Measurements from ENCODE around the gene PPP1R7. TPM values are rescaled to one million over a fixed set of nuclear protein-coding genes. Genes with fewer than 3 reads are reported as not detected.
A peak's percentile ranks its signal among the peaks of the same experiment; 100 is the strongest.

The PPP1R7 gene
- total and polyA plus RNA-seq, 9 of the 15 experiments (the other 6 are each of a cell fraction or from before 2014, with no cell fraction given) = 37.5 to 75.0 (median 50.5) TPM

- peak; percentile 47 for TF ChIP-seq C11orf30 (IDR thresholded peaks at IDR 0.05; ENCODE audit: low read depth)
- TF ChIP-seq ELF4 (CRISPR knock-in tag; IDR thresholded peaks at IDR 0.05) = no peak
- TF ChIP-seq DPF2 (IDR thresholded peaks at IDR 0.05) = 0 out of 2 replicates have a peak, but pooled peaks have one; percentile 28
- TF ChIP-seq NFE2L1 (tag; IDR thresholded peaks at IDR 0.05; ENCODE audit: borderline replicate concordance, low read depth) = no peak
- TF ChIP-seq ZNF316 (IDR thresholded peaks at IDR 0.05) = peak; percentile 39
- TF ChIP-seq POLR2G (IDR thresholded peaks at IDR 0.05; ENCODE audit: low read depth, low read length) = peak; percentile 63
- TF ChIP-seq ARID1B (IDR thresholded peaks at IDR 0.05) = 0 out of 2 replicates have a peak, but pooled peaks have one; percentile 34
- TF ChIP-seq RNF219 (CRISPR knock-in tag; IDR thresholded peaks at IDR 0.05) = no peak
- TF ChIP-seq SUPT5H (IDR thresholded peaks at IDR 0.05) = no peak; the same call in 1 of the 2 replicates
- peak; percentile 39 for TF ChIP-seq RBM22 (IDR thresholded peaks at IDR 0.05; ENCODE audit: low read depth, low read length, poor library complexity, severe bottlenecking)
- TF ChIP-seq ZBTB33 (CRISPR knock-in tag; IDR thresholded peaks at IDR 0.05) = peak; percentile 49
These were observed 78.0 kb downstream of the PPP1R7 start (continued) for GRCh38 chr2:241228081-241228859.

Measured in K562 (cell line).